Pericardium fibroblast (primary cell): ENCODE data around the gene FAM47E. TPM values are rescaled to one million over a fixed set of nuclear protein-coding genes. Genes with fewer than 3 reads are reported as not detected.

Experiments used
- total RNA-seq: library from RNA; depleted of rRNA; stranded (reverse); fragments of >200 nt; gene quantifications from 2 replicates; pipeline ENCODE4 v1.2.3, GENCODE V29; 2015

The FAM47E gene
- total RNA-seq: under 0.01 TPM in 1 of 2 replicates, not detected in the other

GRCh38 chr4:76251441-76252270 lies at the start of gene FAM47E:
Gene FAM47E (plus strand): TSS chr4:76251721. CDS start chr4:76251747, 26 bp downstream.

DNA sequence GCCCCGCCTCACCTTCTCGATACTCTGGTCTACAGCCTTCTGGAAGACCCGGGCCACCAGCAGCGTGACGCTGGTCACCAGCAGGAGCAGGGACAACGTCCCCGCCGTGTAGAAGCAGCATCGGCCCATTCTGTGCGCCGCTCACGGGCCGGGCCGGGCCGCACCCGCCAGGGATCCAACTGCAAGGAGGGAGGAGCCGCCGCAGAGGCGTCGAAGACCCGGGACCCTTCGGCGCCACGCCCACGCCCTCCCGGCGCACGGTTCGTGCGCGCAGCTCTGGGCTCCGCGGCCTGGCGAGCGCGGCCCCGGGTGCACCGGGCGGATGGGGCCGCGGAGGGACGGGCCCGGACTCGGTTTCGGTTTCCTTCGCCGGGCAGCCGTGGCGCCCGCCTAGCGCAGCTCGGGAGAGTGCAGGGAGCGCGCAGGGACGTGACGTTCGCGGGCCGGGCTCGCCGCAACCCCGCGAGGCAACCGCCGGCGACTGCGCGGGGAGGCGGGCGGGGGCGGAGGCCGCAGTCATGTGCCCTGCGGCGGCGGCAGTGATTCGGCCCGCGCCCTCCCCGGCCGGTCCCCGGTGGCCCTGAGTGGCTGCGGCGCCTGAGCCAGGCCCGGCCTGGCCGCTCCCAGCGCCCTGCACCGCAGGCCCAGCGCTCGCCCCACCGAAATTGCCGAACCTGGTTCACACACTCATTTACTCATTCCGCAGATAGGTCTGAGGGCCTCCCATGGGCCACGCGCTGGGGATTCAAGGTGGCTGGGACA lies 37.9 kb upstream of the FAM47E start, which contains the start of gene SCARB2:
TSS of gene SCARB2 (minus strand) at position 410 of the 762 bp plus-strand sequence. CDS start at position 129, 281 bp downstream.

GRCh38 chr4:76305971-76306881 lies 54.7 kb downstream of the FAM47E start, which contains the start of gene STBD1:
Gene STBD1 (plus strand): TSS chr4:76306733. CDS start chr4:76306770, 37 bp downstream.

Other genes with a start within 250 kb of the FAM47E start
- not detected in 2 replicates for gene CXCL9, start 244.2 kb upstream of the FAM47E start, total RNA-seq
- gene CXCL10, start 228.2 kb upstream of the FAM47E start, total RNA-seq: not detected in 2 replicates
- gene CXCL11, start 215.7 kb upstream of the FAM47E start, total RNA-seq: not detected in 2 replicates
- not detected in 2 replicates for gene ART3, start 177.0 kb upstream of the FAM47E start, total RNA-seq
- gene NUP54, start 103.3 kb upstream of the FAM47E start, total RNA-seq: 29.2 and 30.0 TPM in 2 replicates
- gene SCARB2, start 37.9 kb upstream of the FAM47E start, total RNA-seq: 116 and 124 TPM in 2 replicates
- gene STBD1, start 55.0 kb downstream of the FAM47E start, total RNA-seq: 0.94 and 4.6 TPM in 2 replicates
- under 0.01 TPM in 2 replicates for gene CCDC158, start 169.4 kb downstream of the FAM47E start, total RNA-seq
- 0.60 and 7.7 TPM in 2 replicates for gene SHROOM3, start 183.5 kb downstream of the FAM47E start, total RNA-seq